Astrocyte (in vitro differentiated cells and primary cell): Measurements from ENCODE around the gene PAPPA2.
"Not testable (repeated sequence)": the region's sequence is repeated elsewhere in the genome, so short reads cannot be mapped to it uniquely, and the experiment has no call there.

ENCODE experiments used
- EZH2 ChIP-seq: IDR thresholded peaks from 2 replicates; pipeline ENCODE4 v1.6.1; 2012; ENCODE audit warnings: mild to moderate bottlenecking, low read length, inconsistent platforms; ENCODE audit not compliant: insufficient read depth
- TF ChIP-seq, protein P1 (sequence below): IDR thresholded peaks from 2 replicates; pipeline ENCODE4 v1.5.1; 2011; ENCODE audit warnings: low read depth, mild to moderate bottlenecking, inconsistent platforms, low read length, moderate library complexity; ENCODE audit not compliant: insufficient read depth

DNA sequence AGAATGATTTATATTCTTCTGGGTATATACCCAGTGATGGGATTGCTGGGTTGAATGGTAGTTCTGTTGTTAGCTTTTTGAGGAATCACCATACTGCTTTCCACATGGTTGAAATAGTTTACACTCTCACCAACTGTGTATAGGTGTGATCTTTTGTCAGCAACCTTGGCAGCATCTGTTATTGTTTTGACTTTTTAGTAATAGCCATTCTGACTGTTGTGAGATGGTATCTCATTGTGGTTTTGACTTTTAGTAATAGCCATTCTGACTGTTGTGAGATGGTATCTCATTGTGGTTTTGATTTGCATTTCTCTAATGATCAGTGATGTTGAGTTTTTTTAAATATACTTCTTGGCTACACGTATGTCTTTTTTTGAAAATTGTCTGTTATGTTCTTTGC, 43.4 kb upstream of the PAPPA2 start:
- TF ChIP-seq, protein P1, sequence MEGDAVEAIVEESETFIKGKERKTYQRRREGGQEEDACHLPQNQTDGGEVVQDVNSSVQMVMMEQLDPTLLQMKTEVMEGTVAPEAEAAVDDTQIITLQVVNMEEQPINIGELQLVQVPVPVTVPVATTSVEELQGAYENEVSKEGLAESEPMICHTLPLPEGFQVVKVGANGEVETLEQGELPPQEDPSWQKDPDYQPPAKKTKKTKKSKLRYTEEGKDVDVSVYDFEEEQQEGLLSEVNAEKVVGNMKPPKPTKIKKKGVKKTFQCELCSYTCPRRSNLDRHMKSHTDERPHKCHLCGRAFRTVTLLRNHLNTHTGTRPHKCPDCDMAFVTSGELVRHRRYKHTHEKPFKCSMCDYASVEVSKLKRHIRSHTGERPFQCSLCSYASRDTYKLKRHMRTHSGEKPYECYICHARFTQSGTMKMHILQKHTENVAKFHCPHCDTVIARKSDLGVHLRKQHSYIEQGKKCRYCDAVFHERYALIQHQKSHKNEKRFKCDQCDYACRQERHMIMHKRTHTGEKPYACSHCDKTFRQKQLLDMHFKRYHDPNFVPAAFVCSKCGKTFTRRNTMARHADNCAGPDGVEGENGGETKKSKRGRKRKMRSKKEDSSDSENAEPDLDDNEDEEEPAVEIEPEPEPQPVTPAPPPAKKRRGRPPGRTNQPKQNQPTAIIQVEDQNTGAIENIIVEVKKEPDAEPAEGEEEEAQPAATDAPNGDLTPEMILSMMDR: not testable (repeated sequence)
- TF ChIP-seq EZH2: not testable (repeated sequence)
